Upper lobe of right lung (tissue), 1 donor: ENCODE measurements around the gene DNAI1. TPM values are rescaled to one million over a fixed set of nuclear protein-coding genes. Genes with fewer than 3 reads are reported as not detected.
"Not testable (repeated sequence)": the region's sequence is repeated elsewhere in the genome, so short reads cannot be mapped to it uniquely, and the experiment has no call there.

ENCODE experiments used
- ATAC-seq: fragments of 200-7000 bp; cut with Tn5 transposase; one replicate; pipeline ENCODE4 v1.9.1; 2020; ENCODE audit warnings: mild to moderate bottlenecking, moderate library complexity
- DNase-seq: peaks from one replicate; pipeline ENCODE4 v3.0.0-alpha.2; 2020
- H3K27ac ChIP-seq: fragments of 200-600 bp; one replicate; pipeline ENCODE4 v1.8.0; 2022
- H3K27me3 ChIP-seq: fragments of 200-600 bp; one replicate; pipeline ENCODE4 v1.8.0; 2022; ENCODE audit warnings: mild to moderate bottlenecking
- H3K36me3 ChIP-seq: fragments of 200-600 bp; one replicate; pipeline ENCODE4 v1.8.0; 2022
- H3K4me1 ChIP-seq: fragments of 200-600 bp; one replicate; pipeline ENCODE4 v1.8.0; 2022
- H3K4me3 ChIP-seq: fragments of 200-600 bp; one replicate; pipeline ENCODE4 v1.8.0; 2022; ENCODE audit warnings: mild to moderate bottlenecking
- H3K9me3 ChIP-seq: fragments of 200-600 bp; one replicate; pipeline ENCODE4 v1.8.0; 2022
- intact Hi-C: fragments of 100-400 bp; cut with DNase I; formaldehyde crosslinking; loops from one replicate; pipeline ENCODE4 v1.11.0; 2022
- total RNA-seq: library from RNA; stranded (reverse); fragmentation: NEBNext Ultra II Directional; extraction: Animal tissue kit (Norgen Biotek cat#: 25700); gene quantifications from one replicate; pipeline ENCODE4 v1.2.1, GENCODE V29; 2021
- TF ChIP-seq, protein P1 (sequence below): fragments of 200-600 bp; IDR thresholded peaks from one replicate; pipeline ENCODE4 v1.8.0; 2022; ENCODE audit warnings: antibody characterized with exemption
- donor health status: DM: no; HTN: yes; CAD: no; lungs with severe emphysema.

The DNAI1 gene
- total RNA-seq, 1 donor from 2014 or later = not detected

DNA sequence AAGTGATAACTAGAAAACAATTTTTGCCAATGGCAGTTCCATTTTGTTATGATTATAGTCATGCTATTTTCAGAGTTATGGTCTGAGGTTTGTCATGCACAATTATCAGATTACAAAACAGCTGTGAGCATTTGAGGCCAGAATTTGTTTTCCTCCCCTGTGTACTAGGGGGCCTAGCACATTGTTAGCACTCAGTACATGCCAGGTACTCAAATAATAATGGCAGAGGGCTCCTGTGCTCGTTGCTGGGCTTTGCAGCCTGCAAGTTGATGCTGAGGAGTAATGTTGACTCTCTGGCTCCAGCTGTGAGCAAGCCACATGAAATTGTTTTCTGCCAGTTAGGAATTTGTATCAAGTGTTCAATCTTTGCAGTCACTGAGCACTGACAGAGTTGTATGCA is 6.9 kb downstream of the DNAI1 start:
- intact Hi-C loops = no loop called here
- TF ChIP-seq, protein P1, sequence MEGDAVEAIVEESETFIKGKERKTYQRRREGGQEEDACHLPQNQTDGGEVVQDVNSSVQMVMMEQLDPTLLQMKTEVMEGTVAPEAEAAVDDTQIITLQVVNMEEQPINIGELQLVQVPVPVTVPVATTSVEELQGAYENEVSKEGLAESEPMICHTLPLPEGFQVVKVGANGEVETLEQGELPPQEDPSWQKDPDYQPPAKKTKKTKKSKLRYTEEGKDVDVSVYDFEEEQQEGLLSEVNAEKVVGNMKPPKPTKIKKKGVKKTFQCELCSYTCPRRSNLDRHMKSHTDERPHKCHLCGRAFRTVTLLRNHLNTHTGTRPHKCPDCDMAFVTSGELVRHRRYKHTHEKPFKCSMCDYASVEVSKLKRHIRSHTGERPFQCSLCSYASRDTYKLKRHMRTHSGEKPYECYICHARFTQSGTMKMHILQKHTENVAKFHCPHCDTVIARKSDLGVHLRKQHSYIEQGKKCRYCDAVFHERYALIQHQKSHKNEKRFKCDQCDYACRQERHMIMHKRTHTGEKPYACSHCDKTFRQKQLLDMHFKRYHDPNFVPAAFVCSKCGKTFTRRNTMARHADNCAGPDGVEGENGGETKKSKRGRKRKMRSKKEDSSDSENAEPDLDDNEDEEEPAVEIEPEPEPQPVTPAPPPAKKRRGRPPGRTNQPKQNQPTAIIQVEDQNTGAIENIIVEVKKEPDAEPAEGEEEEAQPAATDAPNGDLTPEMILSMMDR = no peak
- no peaks in the 10 kb centered on the region for H3K9me3 ChIP-seq
- no peak overlapping the region for H3K4me3 ChIP-seq
- no peaks in the 10 kb centered on the region for H3K4me1 ChIP-seq
- no peaks in the 10 kb centered on the region for H3K36me3 ChIP-seq
- no peak overlapping the region for H3K27ac ChIP-seq
- DNase-seq = no peak
- H3K27me3 ChIP-seq = no peaks in the 10 kb centered on the region
- ATAC-seq = no peak

DNA sequence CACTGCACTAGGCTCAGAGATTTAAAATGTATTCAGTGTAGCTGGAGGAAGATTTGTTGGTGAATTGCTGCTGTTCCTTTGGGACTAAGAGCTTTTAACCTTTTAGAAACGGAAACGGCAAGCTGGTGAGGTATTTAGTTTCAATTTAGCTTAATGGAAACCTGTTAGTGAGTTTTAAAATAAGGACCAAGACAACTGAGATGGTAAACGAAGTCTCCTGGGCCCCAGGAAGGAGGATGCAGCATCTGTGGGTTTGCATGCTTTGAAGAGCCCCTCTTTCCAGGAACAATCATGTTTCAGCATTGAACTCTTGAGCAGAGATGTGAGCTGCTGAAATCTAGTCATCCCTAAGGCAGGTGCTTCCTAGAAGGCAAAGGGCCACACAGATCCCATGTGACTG is 16.5 kb downstream of the DNAI1 start:
- intact Hi-C loops = no loop called here
- no peak overlapping the region for H3K27ac ChIP-seq
- DNase-seq (no peak), ATAC-seq (no peak)
- no peak overlapping the region for H3K4me3 ChIP-seq
- no peaks in the 10 kb centered on the region for H3K4me1 ChIP-seq
- H3K27me3 ChIP-seq = no peaks in the 10 kb centered on the region
- H3K9me3 ChIP-seq = no peaks in the 10 kb centered on the region
- TF ChIP-seq, protein P1 = no peak
- no peaks in the 10 kb centered on the region for H3K36me3 ChIP-seq

DNA sequence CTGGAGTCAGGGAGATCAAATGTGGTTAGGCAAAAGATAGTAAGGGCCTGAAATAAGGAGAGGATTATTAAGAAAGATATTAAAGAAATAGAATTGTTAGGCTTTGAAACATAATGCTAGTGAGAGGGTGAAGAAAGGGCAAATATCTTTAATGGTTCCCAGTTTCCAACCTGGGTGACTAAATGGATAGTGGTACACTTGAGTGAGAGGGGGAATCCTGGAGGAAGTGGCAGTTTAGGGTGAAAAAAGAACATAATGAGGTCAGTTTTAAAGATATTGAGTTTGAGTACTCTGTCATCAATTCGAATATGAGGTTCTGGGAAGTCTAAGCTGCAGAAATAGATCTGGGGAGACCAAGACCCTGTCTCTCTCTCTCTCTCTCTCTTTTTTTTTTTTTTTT is 18.9 kb downstream of the DNAI1 start:
- Histone ChIP-seq H3K4me1 (no peaks in the 10 kb centered on the region), H3K27me3 (no peaks in the 10 kb centered on the region), H3K36me3 (no peaks in the 10 kb centered on the region), H3K9me3 (no peaks in the 10 kb centered on the region), H3K27ac (no peak overlapping the region), H3K4me3 (no peak overlapping the region)
- intact Hi-C loops = no loop called here
- DNase-seq = no peak
- ATAC-seq = no peak
- TF ChIP-seq, protein P1 = no peak

DNA sequence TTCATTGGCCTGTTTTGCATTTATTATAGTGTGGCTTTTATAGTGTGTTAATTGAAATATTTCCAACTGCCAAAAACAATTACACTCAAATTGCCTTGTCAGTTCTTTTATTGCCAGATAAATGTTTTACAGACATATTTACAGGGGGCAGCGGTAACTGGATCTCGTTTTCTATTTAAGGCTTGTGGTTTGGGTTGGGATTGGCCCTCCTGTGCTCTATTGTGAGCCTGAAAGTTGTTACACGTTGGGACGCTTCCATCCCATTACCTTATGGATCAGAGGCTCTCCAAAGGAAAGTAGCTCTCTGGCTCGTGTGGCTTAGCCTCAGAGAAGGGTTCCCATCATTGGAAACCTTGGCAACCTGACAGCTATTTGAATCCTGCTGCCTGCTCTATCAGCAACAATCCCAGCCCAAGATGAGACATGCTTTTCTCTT is 20.8 kb downstream of the DNAI1 start:
- no peak overlapping the region for H3K4me3 ChIP-seq
- no peaks in the 10 kb centered on the region for H3K4me1 ChIP-seq
- no peak for ATAC-seq
- intact Hi-C loops = no loop called here
- no peak for DNase-seq
- no peaks in the 10 kb centered on the region for H3K27me3 ChIP-seq
- TF ChIP-seq, protein P1 = no peak
- no peaks in the 10 kb centered on the region for H3K9me3 ChIP-seq
- H3K36me3 ChIP-seq = no peaks in the 10 kb centered on the region
- H3K27ac ChIP-seq = no peak overlapping the region

DNA sequence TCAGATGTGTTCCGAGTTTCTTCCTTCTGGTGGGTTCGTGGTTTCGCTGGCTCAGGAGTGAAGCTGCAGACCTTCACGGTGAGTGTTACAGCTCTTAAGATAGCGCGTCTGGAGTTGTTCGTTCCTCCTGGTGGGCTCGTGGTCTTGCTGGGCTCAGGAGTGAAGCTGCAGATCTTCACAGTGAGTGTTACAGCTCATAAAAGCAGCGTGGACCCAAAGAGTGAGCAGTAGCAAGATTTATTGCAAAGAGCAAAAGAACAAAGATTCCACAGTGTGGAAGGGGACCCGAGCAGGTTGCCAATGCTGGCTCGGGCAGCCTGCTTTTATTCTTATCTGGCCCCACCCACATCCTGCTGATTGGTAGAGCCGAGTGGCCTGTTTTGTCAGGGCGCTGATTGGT is 23.0 kb downstream of the DNAI1 start:
- H3K4me3 ChIP-seq, H3K27ac ChIP-seq, H3K9me3 ChIP-seq, intact Hi-C loops, H3K4me1 ChIP-seq, DNase-seq, ATAC-seq, H3K27me3 ChIP-seq, H3K36me3 ChIP-seq: not testable (repeated sequence)

DNA sequence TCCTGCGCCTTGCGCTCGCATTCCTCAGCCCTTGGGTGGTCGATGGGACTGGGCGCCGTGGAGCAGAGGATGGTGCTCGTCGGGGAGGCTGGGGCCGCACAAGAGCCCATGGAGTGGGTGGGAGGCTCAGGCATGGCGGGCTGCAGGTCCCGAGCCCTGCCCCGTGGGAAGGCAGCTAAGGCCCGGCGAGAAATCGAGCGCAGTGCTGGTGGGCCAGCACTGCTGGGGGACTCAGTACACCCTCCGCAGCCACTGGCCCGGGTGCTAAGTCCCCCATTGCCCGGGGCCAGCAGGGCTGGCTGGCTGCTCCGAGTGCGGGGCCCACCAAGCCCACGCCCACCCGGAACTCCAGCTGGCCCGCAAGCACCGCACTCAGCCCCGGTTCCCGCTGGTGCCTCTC is 24.1 kb downstream of the DNAI1 start:
- intact Hi-C loops = not testable (repeated sequence)

DNA sequence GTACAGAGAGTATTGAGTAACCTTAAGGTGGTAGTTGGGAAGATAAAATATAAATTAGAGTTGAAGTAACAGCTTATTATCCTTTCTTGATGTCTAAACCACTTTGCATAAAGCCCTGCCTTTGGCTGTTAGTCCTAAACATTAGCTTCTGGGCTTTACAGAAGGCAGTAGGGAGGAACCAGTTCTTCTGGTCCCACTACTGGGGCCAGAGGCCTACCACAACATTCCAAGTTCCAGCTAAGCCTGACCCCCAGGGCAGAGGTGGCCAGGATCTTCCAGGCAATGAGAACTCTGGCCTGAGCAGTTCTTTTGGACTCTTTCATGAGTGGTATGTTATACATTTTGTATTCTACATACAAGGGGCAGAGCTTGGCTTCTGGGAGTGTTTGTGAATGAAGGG is 26.1 kb downstream of the DNAI1 start:
- intact Hi-C loops = no loop called here
- no peak for DNase-seq
- Histone ChIP-seq H3K9me3 (no peaks in the 10 kb centered on the region), H3K4me3 (no peak overlapping the region), H3K27me3 (no peaks in the 10 kb centered on the region), H3K4me1 (no peaks in the 10 kb centered on the region), H3K27ac (no peak overlapping the region), H3K36me3 (no peaks in the 10 kb centered on the region)
- TF ChIP-seq, protein P1 = no peak
- no peak for ATAC-seq

More for the DNA sequence above, 24.1 kb downstream of the DNAI1 start:
- not testable (repeated sequence) for H3K27ac ChIP-seq, H3K36me3 ChIP-seq, H3K4me1 ChIP-seq, DNase-seq, H3K4me3 ChIP-seq, ATAC-seq, H3K9me3 ChIP-seq, H3K27me3 ChIP-seq
